Measurements from ENCODE around the gene MYBBP1A.

The MYBBP1A gene

DNA sequence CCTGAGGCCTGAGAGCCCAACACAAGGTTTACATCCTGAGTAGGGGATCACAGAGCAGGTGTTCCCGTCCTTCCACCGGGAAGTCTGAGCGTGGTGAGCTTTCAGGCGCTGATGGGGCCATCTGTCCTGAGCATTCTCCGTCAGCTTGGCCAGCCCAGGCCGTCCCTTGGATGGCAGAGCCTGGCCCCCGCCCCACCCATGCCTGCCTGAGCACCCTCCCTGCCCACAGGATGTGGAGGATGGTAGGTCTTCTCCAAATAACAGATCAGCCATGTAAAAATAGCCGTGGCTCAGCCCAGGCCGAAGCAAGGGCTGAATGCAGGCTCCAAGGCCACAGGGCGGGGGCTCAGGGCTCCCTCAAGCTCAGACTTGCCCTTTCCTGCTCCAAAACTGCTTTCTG is 36.3 kb downstream of the MYBBP1A start:
- DNase-seq (ENCODE audit: low read depth in 2 of 2), result no peak

DNA sequence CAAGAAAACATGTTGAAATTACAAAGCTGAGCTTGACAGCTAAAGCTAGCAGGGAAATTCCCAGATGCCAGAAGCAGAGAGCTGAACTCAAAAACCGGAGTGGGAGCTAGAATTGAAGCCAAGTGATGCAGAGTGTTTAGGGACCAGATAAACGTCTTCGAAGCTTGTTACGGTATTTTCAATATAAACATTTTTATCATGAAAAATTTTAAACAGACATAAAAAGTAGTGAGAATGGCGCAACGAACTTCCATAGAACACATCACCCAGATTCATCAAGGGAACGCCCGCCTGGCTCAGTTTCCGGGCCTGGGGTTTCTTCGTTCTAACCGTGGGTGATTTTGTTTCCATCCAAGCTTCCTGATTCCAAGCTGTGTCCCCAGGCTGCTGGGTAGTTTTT is 38.4 kb downstream of the MYBBP1A start:
- DNase-seq (ENCODE audit: low read depth in 2 of 2), result no peak

DNA sequence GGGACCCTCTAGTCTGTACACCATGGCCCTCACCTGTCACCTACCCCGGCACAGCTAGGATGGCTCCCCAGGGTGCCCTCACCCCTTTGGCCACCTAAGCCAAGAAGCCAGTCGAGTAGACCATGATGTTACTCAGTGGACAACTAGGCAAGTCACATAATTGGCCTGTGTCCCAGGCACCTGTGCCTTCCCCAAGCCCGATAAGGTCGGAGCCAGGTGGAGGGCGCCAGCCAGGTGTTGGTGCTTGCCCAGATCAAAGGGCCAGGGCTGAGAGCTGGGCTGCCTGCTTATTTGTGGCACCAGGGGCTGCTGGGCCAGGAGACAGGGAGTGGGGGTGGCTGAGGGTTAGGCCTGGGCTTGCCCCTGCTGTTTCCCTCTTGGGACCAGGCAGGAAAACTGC is 39.7 kb downstream of the MYBBP1A start:
- DNase-seq (ENCODE audit: low read depth in 2 of 2), result no peak

DNA sequence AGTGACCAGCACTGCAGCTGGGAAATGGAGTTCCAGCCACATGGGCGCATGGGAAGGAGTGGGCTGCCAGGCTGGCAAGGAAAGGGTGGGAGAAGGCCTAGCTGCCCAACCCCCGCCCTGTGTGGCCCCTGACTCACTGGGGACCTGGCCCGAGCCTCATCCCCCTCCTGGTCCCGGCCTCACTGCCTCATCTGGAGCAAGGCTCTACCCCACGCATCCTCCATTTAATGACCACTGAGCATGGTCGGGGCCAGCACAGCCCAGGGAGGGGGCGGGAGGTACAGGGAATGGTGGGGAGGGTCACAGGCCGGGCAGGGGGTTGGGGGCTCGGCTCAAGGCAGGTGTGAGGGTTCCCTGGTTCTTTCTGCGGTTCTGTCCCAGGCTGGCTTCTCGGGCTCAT is 40.4 kb downstream of the MYBBP1A start:
- DNase-seq (ENCODE audit: low read depth in 2 of 2), result no peak

DNA sequence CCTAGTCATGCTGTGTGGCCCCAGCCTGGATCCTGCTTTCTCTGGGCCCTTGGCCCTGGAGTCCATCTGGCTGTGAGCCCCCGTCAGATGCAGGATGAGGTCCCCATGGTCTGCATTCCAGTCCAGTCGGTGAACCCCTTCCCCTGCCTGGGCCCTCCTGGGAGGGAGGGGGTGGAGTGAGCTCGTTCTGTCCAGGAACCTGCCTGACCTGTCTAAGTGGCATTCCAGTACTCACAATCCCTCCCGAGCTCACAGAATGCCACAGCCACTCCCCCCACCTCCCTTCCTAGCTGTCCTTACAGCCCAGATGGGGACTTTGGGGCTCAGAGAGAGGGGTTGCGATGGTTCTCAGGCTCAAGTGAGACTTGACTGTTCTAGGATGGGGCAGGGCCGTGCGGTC is 41.0 kb downstream of the MYBBP1A start:
- DNase-seq (ENCODE audit: low read depth in 2 of 2), result no peak

DNA sequence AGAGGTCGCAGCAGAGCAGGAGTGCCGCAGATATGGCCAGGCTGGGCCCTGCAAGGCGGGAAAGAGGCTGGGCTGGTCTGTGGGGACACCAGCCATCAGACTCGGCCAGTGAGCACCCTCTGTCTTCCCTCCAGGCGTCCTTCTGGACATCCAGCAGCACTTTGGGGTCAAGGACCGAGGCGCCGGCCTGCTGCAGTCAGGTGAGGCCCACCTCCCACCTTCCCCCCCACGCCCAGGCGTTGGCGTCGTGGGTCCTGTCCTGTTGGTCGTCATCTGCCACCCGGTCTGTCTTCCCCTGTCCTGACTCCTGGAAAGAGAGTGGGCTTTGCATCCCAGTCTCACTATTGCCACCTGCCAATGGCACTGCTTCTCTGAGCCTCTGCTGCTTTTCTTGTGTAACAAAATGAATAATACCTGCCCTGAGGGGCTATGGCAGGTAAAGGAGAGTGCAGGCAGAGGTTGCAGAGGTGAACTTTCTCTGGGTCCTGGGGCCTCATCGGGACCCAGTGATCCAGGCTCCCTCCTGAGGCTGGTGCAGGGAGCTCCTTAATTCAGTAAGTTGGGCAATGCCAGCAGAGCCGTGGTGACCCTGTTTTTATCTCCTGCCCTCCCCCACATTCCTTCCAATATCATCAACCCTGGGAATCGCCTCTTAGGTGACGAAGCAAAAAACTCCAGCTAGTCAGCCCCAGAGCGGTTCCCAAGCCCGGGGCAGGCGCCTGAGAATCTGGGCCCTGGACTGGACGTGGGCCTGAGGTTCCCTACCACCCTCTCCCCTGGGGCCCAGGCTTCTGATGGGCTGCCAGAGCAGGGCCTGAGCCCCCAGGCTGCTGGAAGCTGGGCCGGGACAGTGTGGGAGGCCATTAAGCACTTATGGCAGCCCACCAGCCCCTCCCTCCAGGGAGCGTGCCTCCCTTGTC is 41.8 kb downstream of the MYBBP1A start:
- DNase-seq (ENCODE audit: low read depth in 2 of 2), result no peak

DNA sequence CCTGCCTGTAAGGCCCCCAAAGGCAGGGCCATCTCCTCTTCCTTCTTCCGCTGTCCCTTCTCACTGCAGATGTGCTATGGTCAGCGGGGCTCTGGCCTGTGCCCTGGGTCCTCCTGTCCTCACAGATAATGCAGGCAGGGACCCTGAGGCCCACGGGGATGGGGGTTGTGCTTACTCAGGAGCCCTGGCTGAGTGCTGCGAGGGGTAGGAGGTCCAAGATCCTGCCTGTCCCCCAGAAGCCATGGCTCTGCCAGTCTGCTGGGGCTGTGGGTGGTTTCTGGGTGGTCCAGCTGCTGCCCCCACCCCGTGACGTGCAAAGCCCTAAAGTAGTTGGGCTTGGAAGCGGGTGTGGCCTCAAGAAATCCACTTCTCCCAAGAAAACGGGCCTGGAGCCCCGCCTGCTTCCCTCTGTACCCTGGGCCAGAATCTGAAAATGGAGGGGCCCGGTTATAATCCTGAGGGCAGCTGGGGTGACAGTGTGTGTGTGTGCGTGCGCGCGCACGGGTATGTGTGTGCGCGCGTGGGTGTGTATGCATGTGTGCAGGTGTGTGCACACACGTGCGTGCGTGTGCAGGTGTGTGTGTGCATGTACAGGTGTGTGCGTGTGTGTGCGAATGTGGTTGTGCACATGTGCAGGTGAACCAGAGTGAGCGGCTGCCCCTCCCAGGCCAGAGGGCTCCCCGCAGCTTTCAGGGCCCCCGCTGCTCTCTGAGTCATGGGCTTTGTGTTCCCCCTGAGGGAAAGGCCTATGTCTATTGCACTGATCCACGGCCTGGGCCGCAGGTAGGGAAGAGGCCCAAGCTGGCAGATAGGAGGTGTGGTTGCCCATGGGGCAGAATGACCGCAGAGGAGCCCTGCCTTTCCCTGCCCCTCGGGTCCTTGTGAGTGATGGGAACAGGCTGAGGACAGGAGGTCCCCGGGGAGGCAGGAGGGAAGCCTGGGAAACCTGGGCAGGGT is 42.8 kb downstream of the MYBBP1A start:
- DNase-seq (ENCODE audit: low read depth in 2 of 2), result no peak

DNA sequence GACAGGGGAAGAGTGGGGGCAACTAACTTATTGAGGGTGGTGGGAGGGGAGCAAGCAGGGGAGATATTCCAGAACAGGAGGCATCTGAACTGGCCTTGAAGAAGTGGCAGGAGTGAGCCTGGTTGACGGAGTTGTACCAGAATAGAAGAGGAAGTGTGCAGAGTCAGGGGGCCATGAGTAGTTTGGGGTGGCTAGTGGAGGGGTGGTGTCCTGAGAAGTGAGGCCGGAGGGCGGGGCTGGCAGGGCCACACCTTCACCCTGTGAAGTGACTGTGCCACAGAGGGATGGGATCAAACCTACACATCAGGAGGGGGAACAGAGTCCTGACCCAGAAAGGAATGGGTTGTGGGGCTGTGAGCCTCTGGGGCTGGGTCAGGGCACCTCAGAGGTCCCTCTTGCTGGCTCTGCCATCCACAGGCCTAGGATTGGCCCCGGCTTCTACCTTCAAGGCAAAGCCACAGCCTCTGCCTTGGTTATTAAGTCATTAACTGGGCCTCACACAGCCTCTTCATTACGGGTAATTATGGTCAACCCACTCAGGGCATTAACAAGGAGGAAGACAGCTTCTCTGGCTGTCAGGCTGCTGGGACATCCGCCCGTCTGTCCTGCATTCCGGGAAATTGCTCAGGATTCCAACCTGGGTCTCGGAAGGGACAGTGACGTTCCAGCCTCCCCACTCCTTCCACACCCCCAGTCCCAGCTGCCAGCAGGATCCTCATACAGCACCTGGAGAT is 43.8 kb downstream of the MYBBP1A start:
- DNase-seq (ENCODE audit: low read depth in 2 of 2), result no peak

DNA sequence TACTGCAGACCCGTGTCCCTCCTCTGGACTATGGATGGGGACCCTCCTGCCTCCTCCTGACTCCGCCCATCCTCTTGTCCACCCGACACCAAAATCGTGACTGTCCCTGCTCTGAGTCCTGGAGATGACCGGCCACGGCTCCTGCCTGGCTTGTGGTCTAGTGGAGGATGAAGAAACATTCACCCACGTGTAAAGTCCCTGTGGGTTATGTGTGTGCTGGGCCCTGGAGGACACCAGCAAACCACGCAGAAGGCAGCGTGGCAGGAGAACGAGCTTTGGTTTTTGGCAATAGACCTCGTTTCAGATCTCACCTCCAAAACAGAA is 44.6 kb downstream of the MYBBP1A start:
- DNase-seq (ENCODE audit: low read depth in 2 of 2), result no peak

DNA sequence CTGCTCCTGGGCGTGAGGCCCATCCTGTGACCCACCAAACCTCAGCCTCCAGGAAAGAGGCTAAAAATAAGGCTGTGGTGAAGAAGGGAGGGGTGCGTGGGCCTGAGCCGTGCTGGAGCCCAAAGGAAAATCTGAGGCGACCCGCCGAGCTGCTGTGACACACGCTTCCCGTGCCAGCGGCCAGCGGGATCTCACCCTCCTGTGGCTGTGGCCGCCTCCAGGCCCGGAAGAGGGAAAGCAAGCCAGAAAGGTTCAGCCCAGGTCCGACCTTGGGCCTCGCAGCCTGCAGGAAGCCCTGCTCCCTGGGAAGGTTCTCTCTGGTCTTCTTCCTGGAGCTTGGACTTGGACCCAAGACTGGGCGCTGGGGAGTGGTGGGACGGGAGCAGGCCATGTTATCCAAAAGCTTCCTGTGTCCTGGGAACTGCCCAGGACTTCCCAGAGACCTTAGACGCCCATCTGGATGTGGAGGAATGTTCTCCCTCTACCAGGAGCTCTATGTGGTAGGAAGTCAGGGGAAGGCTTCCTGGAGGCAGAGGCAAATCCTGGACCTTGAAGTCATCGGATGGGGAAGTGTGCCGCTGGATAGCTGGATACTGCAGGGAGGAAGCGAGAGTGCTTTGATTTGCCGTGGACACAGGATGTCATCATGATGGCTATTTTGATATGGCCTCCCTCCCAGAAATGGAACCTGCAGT is 45.1 kb downstream of the MYBBP1A start:
- DNase-seq (ENCODE audit: low read depth in 2 of 2), result no peak

DNA sequence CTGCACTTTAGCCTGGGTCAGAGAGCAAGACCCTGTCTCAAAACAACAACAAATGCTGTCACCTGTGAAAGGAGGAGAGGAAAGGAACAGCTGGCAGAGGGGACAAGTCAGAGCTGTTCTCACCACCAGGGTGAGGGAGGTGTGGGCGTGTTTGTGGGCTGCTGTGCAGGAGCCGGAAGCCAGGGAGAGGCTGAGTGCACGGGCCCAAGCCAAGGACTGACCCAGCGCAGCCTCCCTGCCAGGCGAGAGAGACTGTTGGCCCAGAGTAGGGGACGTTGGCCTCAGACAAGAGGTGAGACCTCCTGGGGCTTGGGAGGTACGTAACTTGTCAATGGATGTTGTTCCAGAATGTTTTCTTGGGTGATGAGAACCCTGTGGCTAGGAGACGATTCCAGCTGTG is 45.8 kb downstream of the MYBBP1A start:
- DNase-seq (ENCODE audit: low read depth in 2 of 2), result no peak

DNA sequence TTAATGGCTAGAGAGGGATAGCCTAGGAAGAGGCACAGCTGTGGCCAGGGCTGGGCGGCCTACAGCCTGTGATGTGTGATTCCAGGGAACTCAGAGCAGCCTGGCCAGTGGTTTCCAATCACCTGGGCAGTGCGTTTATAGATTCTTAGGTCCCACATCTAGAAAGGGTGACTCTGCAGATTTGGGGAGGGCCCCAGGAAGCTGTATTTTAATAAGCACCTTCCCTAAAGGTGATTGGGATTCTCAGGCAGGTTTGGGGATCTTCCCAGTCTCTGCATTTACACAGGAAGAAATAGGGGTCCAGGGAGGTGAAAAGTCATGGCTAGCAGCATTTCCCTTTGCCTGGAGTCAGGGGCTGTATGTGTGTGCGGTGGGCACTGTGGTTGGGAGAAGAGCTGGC is 47.0 kb downstream of the MYBBP1A start:
- DNase-seq (ENCODE audit: low read depth in 2 of 2), result no peak

DNA sequence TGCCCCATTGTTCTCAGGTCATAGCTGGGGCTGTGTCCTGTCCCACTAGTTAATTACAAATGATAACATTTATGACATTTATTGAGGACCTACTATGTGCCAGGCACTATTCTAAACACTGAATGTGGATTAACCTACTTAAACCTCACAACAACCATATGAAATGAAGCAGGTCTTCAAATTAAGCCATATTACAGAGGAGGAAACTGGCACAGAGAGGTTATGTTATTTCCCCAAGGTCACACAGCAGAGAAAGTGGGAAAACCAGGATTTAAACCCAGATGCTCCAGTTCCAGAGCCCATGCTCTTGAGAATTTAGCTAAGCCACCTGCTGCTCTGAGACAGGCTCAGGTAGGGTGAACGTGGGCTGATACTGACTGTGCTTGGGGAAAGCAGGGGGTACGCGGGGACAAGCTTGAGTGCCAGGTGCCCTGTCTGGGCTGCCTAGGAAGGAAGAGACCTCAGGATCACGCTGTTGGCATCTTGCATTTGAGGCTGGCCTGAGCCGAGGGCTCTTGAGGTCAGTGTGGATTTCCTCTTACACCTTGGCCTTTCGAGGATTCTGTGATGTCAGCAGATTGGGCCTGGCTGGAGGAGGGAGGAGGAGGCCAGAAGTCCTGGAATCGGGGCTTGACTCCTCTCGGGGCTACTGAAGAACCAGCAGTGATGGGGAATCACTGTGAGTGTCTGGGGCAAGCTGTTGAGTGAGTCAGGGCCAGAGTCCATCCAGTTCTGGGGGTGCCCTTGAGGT is 47.6 kb downstream of the MYBBP1A start:
- no peak for DNase-seq (ENCODE audit: low read depth in 2 of 2)

DNA sequence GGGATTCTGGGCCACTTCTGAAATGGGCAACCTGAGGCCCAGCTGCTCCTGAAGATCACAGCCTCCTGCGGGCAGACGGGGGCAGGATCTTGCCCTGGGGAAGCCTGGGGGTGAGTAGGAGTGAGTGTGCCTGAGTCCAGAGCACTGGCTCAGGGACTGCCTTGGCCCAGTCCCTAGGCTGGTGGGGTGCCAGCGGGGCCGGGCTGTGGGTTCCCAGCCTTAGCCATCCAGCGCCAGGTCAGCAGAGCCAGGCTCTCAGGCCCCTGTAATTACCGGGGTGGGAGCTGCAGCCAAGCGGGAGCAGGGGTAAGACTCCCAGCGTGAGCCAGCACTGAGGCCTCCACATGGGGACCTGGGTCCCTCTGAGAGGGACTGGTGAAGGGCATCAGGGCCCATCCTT is 48.3 kb downstream of the MYBBP1A start:
- DNase-seq (ENCODE audit: low read depth in 2 of 2), result no peak

DNA sequence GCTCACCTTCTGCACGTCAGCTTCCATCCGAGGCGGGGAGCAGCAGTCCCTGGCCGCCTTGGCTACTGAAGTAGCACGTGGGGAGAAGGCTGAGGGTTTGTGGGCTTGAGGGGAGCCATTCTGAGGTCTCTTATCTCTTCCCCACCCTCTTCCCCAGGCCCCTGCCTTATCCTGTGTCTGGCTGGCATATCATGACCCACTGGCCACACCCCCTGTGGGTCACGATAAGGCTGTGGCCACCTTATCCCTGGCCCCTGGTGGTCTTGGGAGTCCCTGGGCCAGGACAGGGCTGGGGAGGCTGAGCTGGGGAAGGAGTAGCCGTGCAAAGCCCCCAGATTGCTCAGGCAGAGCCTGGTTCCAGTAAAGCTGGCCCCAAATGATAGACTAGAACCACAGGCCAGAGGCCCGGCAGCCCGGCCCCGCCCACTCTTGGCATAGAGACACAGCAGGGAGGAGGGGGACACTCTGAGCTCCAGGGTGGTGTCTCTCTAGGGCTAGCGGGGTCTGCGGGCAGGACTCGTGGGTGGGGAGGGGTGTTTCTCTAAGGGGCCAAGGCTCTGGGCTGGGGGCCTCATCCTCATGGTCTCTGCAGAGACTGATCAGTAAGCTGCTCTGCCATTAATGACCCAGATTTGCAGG is 48.9 kb downstream of the MYBBP1A start:
- no peak for DNase-seq (ENCODE audit: low read depth in 2 of 2)

DNA sequence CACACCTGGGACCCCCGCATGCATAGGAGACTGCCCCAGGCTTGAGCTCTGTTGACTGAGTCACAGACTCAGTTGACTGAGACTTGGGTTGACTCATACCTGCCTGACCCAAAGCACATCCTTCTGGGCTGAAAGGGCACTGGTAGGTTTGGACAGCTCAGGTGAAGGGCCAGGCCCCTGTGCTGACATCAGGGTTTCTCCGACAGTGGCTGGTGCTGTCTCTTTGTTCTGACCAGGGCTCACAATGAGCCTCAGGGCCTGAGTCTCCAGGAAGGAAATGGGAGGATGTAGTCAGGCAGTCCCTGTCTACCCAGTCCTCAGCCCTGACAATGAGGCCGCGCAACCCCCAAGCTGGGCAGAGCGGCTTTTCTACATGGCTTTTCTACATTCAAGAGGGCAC is 50.0 kb downstream of the MYBBP1A start:
- DNase-seq (ENCODE audit: low read depth in 2 of 2), result no peak

DNA sequence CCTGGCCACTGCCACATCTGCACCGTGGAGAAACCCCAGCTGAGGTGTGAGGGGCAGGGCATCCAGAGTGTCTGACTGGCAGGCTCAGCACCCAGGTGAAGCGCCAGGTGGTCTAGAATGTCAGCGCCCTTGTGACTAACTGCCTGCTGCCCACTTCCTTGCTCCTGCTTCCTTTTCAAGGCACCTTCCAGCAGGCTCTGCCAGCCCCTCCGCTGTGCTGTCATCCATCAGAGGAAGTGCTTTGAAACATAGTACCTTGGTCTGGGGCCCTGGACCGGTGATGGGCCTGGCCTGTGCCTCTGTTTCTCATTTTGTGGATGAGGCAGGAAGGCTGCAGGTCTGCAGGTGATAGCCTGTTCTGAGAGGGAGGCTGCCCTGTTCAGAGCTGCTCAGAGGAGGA is 51.0 kb downstream of the MYBBP1A start:
- no peak for DNase-seq (ENCODE audit: low read depth in 2 of 2)

DNA sequence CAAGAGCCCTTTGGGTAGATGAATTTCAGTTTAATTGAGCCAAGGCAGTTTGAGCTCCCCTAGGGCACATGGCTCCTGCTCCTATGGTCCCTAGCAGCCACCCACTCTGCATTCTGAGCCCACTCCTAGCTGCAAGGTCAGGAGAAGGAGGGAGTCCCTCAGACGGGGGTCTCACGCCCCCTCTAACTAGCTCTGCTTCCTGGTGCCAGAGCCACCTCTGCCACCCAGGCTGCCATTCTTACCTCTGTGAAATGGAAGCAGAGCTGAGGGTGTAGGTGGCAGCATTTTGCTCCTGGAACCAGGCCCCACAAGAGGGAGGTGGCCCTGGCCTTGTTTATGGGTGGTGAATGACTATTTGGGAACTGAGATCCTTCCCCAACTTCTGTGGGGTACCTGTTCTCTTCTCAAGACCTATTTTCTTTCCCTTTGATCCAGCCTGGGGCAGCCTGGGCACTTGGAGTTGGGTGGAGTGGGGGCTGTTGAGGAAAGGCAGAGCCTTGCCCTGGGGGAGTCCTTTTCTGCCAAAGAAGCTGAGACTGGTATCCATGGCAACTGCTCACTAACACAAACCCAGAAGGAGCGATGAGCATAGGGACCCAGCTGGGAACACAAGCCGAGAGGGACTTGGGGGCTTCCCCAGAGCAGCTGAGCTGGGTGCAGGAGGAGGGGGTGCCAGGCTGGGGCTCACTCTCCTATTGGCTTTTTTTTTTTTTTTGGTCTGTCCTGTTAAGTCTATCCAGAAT is 51.7 kb downstream of the MYBBP1A start:
- no peak for DNase-seq (ENCODE audit: low read depth in 2 of 2)

DNA sequence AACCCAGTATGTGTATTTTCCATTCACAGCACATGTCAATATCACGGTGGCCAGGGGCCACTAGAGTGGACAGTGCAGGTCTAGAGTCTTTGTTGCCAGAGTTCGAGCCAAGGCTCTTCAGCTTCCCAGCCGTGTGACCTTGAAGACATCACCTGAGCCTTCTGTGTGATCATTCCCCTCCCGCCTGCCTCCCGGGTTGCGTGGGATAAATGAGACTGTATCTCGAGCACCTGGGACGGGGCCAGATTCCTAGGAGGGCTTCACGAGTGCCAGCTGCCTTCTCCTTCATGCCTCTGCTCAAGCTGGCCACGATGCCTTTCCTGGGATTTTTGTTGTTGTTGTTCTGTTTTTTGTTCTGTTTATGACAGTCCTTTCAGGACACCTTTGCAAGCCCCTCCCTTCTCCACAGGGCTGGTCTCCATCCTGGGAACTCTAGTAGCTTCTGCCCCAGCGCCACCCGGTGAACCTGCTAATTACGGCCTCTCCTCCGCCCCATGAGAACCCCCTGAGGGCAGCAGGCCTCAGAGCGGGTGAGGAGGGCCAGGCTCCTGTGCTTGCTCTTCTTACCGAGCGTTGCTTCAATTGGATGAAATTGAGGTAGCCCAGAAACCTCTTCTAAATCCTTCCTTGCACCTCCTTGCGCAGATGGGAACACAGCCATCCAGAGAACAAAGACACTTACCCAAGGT is 52.6 kb downstream of the MYBBP1A start:
- DNase-seq (ENCODE audit: low read depth in 2 of 2), result no peak

Measured in fibroblast of skin of left biceps (primary cell).